PC-3 (cell line): ENCODE results near the gene C4orf50.

Experiments
- EZH2 ChIP-seq: fragments of 300-600 bp; sonication (generic); IDR thresholded peaks from one replicate; pipeline ENCODE4 v1.6.1; 2017; ENCODE audit warnings: antibody characterized with exemption, mild to moderate bottlenecking, low read length; ENCODE audit not compliant: unreplicated experiment
- TF ChIP-seq, protein P1 (sequence below): fragments of 300-600 bp; sonication (generic); conservative IDR thresholded peaks from 2 replicates; pipeline ENCODE4 v1.5.1; 2017; ENCODE audit warnings: antibody characterized with exemption, low read depth, mild to moderate bottlenecking, low read length

DNA sequence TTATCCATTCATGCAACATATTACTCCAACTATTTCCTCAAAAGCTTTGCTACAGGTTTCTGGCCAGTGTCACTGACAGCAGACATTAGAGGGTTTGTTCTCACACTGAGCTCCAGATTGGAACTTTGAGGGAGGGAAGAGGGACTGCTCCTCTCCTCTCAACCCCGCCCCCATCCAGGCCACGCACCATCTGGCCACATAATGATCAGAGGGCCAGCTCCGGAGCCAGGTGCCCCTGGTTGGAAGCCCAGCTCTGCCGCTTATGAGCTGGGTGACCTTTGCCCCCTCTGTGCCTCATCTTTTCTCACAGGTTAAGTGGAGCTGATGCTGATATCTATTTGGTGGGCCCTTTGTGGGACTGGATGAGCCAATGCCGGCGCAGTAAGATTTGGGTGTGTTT, 55.8 kb downstream of the C4orf50 start:
- no peak for TF ChIP-seq EZH2
- TF ChIP-seq, protein P1, sequence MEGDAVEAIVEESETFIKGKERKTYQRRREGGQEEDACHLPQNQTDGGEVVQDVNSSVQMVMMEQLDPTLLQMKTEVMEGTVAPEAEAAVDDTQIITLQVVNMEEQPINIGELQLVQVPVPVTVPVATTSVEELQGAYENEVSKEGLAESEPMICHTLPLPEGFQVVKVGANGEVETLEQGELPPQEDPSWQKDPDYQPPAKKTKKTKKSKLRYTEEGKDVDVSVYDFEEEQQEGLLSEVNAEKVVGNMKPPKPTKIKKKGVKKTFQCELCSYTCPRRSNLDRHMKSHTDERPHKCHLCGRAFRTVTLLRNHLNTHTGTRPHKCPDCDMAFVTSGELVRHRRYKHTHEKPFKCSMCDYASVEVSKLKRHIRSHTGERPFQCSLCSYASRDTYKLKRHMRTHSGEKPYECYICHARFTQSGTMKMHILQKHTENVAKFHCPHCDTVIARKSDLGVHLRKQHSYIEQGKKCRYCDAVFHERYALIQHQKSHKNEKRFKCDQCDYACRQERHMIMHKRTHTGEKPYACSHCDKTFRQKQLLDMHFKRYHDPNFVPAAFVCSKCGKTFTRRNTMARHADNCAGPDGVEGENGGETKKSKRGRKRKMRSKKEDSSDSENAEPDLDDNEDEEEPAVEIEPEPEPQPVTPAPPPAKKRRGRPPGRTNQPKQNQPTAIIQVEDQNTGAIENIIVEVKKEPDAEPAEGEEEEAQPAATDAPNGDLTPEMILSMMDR, result no peak
